Esophagus squamous epithelium (tissue), 4 donors: ENCODE measurements around the gene BGN.

ENCODE experiments used
- CTCF ChIP-seq, 6 experiments: fragments of 450-650 bp in 4 of 6; fragments of 200-600 bp in 2 of 6; sonication (generic) in 2 of 6; IDR thresholded peaks; one replicate each; pipeline ENCODE4 v1.5.1; 2016 to 2019; ENCODE audit warnings: antibody characterized with exemption in 6 of 6, mild to moderate bottlenecking in 4 of 6, moderate library complexity in 4 of 6
- POLR2A ChIP-seq, 4 donors: fragments of 450-650 bp; IDR thresholded peaks; one replicate each; pipeline ENCODE4 v1.6.1; 2017; ENCODE audit warnings: antibody characterized with exemption in 4 of 4, mild to moderate bottlenecking in 4 of 4, moderate library complexity in 3 of 4

- no peak for TF ChIP-seq POLR2A (IDR thresholded peaks at IDR 0.05)
- peak in 5 of 6 experiments; percentile 33 to 54 (median 37) for TF ChIP-seq CTCF (IDR thresholded peaks at IDR 0.05)
Observed at GRCh38 chrX:153460826-153461225, 34.0 kb upstream of the BGN start.
